Loucy (cell line): ENCODE measurements around the gene DNAH7.

Source experiments
- CTCF ChIP-seq: fragments of 200-600 bp; sonication (generic); conservative IDR thresholded peaks from 2 replicates; pipeline ENCODE4 v1.5.1; 2014; ENCODE audit warnings: mild to moderate bottlenecking, antibody characterized with exemption, low read length
- EZH2phosphoT487 ChIP-seq: fragments of 200-600 bp; IDR thresholded peaks from 2 replicates; pipeline ENCODE4 v1.6.1; 2018; ENCODE audit warnings: antibody characterized with exemption, mild to moderate bottlenecking, moderate library complexity, borderline replicate concordance

DNA sequence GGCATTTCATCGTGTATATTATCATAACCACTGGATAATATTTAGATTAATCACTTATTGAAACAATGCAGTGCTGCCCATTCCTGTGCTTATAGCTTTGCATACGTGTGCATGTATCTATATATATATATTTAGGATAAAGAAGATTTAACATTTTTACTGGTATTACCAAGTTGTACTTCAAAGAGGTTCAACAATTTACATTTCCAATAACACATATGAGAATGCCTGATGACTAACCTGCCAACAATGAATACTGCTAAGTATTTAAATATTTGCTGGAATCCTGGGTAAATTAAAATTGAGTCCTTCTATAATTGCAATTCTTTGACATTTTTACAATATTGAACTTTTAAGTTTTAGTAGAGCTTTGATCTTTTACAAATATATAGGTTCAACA is 300.2 kb downstream of the DNAH7 start:
- TF ChIP-seq CTCF (no peak), EZH2phosphoT487 (no peak)
